NB4 (cell line): ENCODE results near the gene NR5A1.

ENCODE experiments used
- DNase-seq: peaks from one replicate; pipeline ENCODE4 v3.0.0; 2010; ENCODE audit warnings: low read depth
- H3K4me3 ChIP-seq: one replicate; pipeline ENCODE4 v1.5.1; 2011; ENCODE audit warnings: mild to moderate bottlenecking, low read depth, low read length, moderate library complexity
- MYC ChIP-seq: IDR thresholded peaks from 2 replicates; pipeline ENCODE4 v1.6.1; 2011; ENCODE audit warnings: low read depth, low read length
- POLR2A ChIP-seq: IDR thresholded peaks from 2 replicates; pipeline ENCODE4 v1.6.1; 2011; ENCODE audit warnings: mild to moderate bottlenecking; ENCODE audit not compliant: insufficient read length; ENCODE audit errors: extremely low read depth
- TF ChIP-seq, protein P1 (sequence below): IDR thresholded peaks from 2 replicates; pipeline ENCODE4 v1.6.1; 2011; ENCODE audit warnings: low read depth, low read length
- TF ChIP-seq, protein P2 (sequence below): IDR thresholded peaks from one replicate; pipeline ENCODE4 v1.5.1; 2012; ENCODE audit warnings: low read depth, low read length

The NR5A1 gene

DNA sequence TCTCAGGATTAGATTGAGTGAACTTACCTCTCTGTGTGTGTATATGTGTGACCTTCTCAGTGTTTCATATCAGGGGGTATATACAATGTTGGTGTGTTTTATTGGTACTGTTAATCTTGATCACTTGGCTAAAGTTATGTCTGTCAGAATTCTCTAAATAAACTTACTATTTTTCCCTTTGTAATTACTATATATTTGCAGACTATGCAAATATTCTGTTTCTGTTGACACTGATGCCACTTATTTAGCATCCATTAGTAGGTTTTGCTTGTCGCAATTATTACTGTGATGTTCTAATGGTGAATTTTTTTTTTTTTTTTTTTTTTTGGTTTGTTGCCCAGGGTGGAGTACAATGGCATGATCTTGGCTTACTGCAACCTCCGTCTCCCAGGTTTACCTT is 42.9 kb upstream of the NR5A1 start:
- H3K4me3 ChIP-seq, result no peak overlapping the region
- TF ChIP-seq, protein P1, sequence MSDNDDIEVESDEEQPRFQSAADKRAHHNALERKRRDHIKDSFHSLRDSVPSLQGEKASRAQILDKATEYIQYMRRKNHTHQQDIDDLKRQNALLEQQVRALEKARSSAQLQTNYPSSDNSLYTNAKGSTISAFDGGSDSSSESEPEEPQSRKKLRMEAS, result no peak
- TF ChIP-seq MYC, result no peak
- TF ChIP-seq, protein P2, sequence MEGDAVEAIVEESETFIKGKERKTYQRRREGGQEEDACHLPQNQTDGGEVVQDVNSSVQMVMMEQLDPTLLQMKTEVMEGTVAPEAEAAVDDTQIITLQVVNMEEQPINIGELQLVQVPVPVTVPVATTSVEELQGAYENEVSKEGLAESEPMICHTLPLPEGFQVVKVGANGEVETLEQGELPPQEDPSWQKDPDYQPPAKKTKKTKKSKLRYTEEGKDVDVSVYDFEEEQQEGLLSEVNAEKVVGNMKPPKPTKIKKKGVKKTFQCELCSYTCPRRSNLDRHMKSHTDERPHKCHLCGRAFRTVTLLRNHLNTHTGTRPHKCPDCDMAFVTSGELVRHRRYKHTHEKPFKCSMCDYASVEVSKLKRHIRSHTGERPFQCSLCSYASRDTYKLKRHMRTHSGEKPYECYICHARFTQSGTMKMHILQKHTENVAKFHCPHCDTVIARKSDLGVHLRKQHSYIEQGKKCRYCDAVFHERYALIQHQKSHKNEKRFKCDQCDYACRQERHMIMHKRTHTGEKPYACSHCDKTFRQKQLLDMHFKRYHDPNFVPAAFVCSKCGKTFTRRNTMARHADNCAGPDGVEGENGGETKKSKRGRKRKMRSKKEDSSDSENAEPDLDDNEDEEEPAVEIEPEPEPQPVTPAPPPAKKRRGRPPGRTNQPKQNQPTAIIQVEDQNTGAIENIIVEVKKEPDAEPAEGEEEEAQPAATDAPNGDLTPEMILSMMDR, result no peak
- TF ChIP-seq POLR2A, result no peak
- no peak for DNase-seq

DNA sequence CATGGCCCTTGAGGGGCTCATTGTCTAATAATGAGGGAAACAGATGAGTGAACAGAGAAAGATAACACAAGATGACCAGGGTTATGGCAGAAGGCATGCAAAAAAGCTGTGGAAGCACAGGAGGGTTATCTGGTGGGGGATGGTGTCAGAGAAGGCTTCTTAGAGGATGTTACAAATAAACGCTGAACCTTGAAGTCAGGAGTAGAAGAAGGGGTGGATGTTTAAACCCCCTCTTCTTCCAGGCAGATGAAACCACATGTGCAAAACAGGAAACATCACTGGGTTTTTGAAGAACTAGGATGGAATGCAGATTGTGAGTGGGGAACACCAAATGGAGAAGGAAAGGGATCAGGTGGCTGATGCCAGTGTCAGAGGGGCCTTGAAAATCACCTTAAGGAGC is 41.8 kb upstream of the NR5A1 start:
- no peak for DNase-seq
- no peak overlapping the region for H3K4me3 ChIP-seq
- TF ChIP-seq, protein P1, result no peak
- TF ChIP-seq, protein P2, result no peak
- TF ChIP-seq POLR2A (no peak), MYC (no peak)

DNA sequence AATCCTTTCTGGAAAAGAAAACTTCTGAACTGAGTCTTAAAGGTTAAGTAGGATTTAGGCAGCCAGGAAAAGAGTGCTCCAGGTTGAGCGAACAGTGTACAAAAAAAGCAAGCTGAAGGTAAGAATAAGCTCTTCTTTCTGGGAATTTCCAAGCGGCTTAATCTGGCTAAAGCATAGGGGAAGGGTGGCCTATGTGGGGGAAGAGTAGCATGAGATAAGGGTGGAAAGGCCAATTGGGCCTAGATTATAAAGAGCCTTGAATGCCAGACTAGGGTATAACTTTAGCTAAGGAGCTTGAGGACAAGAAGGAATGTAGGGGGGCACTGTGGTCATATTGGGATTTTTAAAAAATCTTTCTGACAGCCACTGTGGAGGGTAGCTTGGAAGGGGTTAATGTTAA is 37.3 kb upstream of the NR5A1 start:
- no peak overlapping the region for H3K4me3 ChIP-seq
- DNase-seq, result no peak
- TF ChIP-seq, protein P2, result no peak
- TF ChIP-seq POLR2A (no peak), MYC (no peak)
- TF ChIP-seq, protein P1, result no peak

DNA sequence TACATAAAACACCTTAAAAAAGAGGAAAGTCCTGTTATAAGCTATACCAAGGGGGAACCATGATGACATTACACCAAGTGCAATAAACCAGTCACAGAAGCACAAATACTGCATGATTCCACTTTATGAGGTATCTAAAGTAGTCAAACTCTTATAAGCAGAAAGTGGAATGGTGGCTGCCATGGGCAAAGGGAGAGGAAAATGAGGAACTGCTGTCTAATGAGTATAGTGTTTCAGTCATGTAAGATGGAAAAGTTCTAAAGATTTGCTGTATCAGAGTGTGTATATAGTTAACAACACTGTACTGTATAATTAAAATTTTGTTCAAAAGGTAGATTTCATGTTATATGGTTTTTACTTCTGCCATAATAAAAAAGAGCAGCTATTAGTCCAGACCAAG is 34.6 kb upstream of the NR5A1 start:
- TF ChIP-seq MYC (no peak), POLR2A (no peak)
- TF ChIP-seq, protein P1, result no peak
- TF ChIP-seq, protein P2, result no peak
- no peak for DNase-seq
- H3K4me3 ChIP-seq, result no peak overlapping the region

DNA sequence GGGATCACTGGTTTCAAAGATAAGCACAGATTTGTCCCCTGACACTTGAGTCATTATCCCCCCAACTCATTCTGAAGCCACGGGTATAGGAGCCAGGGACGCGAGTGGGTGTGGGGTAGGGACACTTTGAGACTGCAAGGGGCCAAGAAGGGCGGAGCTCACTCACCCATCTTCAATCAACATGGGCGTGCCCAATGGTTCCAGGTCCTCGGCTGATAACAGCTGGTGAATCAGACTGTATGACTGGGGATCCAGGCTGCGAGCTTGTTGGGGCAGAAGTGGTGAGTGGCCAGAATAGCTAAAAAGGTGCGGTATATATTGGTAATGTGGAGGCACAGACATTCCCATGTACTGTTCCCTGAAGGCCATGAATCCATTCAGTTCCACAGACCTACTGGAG is 30.7 kb upstream of the NR5A1 start:
- no peak for DNase-seq
- no peak overlapping the region for H3K4me3 ChIP-seq
- no peak for TF ChIP-seq MYC
- no peak for TF ChIP-seq POLR2A
- TF ChIP-seq, protein P2, result no peak
- TF ChIP-seq, protein P1, result no peak

DNA sequence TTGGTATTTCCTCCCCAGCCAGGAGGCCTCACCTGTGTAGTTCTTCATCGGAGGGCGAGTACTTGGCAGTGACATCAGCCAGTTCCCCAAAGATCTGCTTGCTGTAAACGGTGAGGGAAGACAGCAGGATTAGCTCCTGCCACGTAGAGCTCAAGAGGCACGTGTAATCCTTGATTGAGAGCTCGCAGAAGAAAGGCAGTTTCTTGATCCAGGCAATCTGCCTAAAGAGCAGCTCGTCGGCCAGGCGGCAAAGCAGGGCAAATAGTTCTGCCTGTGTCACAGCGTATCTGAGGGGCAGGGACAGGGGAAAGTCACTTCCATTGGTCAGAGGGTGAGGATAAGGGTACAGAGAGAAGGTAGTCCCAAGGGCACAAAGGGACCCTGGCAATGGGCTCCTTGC is 28.6 kb upstream of the NR5A1 start:
- no peak for DNase-seq
- TF ChIP-seq, protein P1, result no peak
- TF ChIP-seq POLR2A, result no peak
- TF ChIP-seq, protein P2, result no peak
- no peak for TF ChIP-seq MYC
- H3K4me3 ChIP-seq, result no peak overlapping the region
